ENCODE data around the gene NKAPL. TPM values are rescaled to one million over a fixed set of nuclear protein-coding genes. Genes with fewer than 3 reads are reported as not detected.
A peak's percentile ranks its signal among the peaks of the same experiment; 100 is the strongest.

NKAPL gene
- total and polyA plus RNA-seq, 2 of the 13 experiments (the other 11 are each of a cell fraction or from before 2014, with no cell fraction given) = not detected

DNA sequence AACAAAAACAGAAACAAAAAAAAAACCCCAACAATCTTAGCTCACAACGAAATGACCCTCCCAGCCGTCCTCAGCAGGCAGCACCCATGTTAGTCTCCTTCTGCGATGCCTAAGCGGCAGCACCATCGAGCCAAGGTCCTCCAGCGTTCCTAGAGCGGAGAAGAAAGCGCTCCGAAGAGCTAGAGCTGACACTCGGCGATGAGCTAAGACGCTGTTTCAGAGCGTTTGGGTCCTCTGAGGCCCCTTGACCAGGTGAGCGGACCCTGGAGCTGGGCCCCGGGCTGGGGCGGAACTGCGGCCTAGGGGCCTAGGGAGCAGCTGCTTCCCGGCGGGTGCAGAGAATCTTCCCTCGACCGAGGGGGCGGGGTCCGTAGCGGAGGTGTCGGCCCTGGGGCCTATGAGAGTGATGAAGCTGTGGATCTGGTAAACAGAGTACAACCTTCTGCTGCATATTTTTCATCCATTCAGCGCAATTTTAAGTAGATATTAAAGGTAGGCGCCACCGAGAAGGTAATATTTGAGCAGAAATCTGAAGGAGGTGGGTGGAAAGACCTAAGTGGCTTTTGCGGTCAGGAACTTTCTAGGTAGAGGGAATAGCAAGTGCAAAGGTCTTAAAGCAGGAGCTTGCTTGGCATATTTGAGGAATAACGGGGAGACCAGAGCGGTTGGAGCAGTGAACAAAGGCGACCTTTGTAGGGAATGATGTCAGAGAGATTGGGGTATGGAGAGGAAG lies 8.0 kb downstream of the NKAPL start, which contains the start of gene ZSCAN26 (continued):
- TF ChIP-seq, protein P1, sequence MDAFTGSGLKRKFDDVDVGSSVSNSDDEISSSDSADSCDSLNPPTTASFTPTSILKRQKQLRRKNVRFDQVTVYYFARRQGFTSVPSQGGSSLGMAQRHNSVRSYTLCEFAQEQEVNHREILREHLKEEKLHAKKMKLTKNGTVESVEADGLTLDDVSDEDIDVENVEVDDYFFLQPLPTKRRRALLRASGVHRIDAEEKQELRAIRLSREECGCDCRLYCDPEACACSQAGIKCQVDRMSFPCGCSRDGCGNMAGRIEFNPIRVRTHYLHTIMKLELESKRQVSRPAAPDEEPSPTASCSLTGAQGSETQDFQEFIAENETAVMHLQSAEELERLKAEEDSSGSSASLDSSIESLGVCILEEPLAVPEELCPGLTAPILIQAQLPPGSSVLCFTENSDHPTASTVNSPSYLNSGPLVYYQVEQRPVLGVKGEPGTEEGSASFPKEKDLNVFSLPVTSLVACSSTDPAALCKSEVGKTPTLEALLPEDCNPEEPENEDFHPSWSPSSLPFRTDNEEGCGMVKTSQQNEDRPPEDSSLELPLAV (CRISPR knock-in tag; conservative IDR thresholded peaks at IDR 0.05; ENCODE audit: low read depth) = no peak
- TF ChIP-seq MEIS2 (CRISPR knock-in tag; IDR thresholded peaks at IDR 0.05) (no peak), RBAK (CRISPR knock-in tag; IDR thresholded peaks at IDR 0.05) (peak; percentile 52; the same call in 1 of the 2 replicates), BRD4 (CRISPR knock-in tag; IDR thresholded peaks at IDR 0.05) (peak; percentile 93), NFATC3 (CRISPR knock-in tag; IDR thresholded peaks at IDR 0.05) (peak; percentile 23; the same call in 1 of the 2 replicates), ZNF232 (CRISPR knock-in tag; IDR thresholded peaks at IDR 0.05; ENCODE audit: borderline replicate concordance) (peak; percentile 97), HNRNPUL1 (IDR thresholded peaks at IDR 0.05; ENCODE audit: low read depth, low read length) (no peak), MBNL3 (CRISPR knock-in tag; conservative IDR thresholded peaks at IDR 0.05) (no peak), HOXA5 (CRISPR knock-in tag; IDR thresholded peaks at IDR 0.05) (peak; percentile 96), JARID2 (CRISPR knock-in tag; IDR thresholded peaks at IDR 0.05; ENCODE audit: insufficient replicate concordance) (peak; percentile 71), ATF7 (IDR thresholded peaks at IDR 0.05) (peak; percentile 16; the same call in 1 of the 2 replicates), ATF7 (CRISPR knock-in tag; IDR thresholded peaks at IDR 0.05) (peak; percentile 72; the same call in 1 of the 2 replicates), ZNF33A (CRISPR knock-in tag; IDR thresholded peaks at IDR 0.05; ENCODE audit: borderline replicate concordance) (peak; percentile 95; the same call in 1 of the 2 replicates), ZKSCAN1 (IDR thresholded peaks at IDR 0.05; ENCODE audit: low read length) (no peak), KDM1A (CRISPR knock-in tag; IDR thresholded peaks at IDR 0.05) (no peak; the same call in 1 of the 2 replicates)
- TF ChIP-seq, protein P2, sequence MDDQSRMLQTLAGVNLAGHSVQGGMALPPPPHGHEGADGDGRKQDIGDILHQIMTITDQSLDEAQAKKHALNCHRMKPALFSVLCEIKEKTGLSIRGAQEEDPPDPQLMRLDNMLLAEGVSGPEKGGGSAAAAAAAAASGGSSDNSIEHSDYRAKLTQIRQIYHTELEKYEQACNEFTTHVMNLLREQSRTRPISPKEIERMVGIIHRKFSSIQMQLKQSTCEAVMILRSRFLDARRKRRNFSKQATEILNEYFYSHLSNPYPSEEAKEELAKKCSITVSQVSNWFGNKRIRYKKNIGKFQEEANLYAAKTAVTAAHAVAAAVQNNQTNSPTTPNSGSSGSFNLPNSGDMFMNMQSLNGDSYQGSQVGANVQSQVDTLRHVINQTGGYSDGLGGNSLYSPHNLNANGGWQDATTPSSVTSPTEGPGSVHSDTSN (CRISPR knock-in tag; IDR thresholded peaks at IDR 0.05; ENCODE audit: borderline replicate concordance) = no peak
- TF ChIP-seq, protein P3, sequence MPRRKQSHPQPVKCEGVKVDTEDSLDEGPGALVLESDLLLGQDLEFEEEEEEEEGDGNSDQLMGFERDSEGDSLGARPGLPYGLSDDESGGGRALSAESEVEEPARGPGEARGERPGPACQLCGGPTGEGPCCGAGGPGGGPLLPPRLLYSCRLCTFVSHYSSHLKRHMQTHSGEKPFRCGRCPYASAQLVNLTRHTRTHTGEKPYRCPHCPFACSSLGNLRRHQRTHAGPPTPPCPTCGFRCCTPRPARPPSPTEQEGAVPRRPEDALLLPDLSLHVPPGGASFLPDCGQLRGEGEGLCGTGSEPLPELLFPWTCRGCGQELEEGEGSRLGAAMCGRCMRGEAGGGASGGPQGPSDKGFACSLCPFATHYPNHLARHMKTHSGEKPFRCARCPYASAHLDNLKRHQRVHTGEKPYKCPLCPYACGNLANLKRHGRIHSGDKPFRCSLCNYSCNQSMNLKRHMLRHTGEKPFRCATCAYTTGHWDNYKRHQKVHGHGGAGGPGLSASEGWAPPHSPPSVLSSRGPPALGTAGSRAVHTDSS (CRISPR knock-in tag; conservative IDR thresholded peaks at IDR 0.05) = no peak
- TF ChIP-seq, protein P4, sequence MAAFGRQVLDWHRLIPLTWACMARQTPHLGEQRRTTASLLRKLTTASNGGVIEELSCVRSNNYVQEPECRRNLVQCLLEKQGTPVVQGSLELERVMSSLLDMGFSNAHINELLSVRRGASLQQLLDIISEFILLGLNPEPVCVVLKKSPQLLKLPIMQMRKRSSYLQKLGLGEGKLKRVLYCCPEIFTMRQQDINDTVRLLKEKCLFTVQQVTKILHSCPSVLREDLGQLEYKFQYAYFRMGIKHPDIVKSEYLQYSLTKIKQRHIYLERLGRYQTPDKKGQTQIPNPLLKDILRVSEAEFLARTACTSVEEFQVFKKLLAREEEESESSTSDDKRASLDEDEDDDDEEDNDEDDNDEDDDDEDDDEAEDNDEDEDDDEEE (CRISPR knock-in tag; IDR thresholded peaks at IDR 0.05) = no peak
- TF ChIP-seq, protein P5, sequence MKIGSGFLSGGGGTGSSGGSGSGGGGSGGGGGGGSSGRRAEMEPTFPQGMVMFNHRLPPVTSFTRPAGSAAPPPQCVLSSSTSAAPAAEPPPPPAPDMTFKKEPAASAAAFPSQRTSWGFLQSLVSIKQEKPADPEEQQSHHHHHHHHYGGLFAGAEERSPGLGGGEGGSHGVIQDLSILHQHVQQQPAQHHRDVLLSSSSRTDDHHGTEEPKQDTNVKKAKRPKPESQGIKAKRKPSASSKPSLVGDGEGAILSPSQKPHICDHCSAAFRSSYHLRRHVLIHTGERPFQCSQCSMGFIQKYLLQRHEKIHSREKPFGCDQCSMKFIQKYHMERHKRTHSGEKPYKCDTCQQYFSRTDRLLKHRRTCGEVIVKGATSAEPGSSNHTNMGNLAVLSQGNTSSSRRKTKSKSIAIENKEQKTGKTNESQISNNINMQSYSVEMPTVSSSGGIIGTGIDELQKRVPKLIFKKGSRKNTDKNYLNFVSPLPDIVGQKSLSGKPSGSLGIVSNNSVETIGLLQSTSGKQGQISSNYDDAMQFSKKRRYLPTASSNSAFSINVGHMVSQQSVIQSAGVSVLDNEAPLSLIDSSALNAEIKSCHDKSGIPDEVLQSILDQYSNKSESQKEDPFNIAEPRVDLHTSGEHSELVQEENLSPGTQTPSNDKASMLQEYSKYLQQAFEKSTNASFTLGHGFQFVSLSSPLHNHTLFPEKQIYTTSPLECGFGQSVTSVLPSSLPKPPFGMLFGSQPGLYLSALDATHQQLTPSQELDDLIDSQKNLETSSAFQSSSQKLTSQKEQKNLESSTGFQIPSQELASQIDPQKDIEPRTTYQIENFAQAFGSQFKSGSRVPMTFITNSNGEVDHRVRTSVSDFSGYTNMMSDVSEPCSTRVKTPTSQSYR (CRISPR knock-in tag; IDR thresholded peaks at IDR 0.05; ENCODE audit: borderline replicate concordance) = peak; percentile 41; the same call in 1 of the 2 replicates
- TF ChIP-seq, protein P6, sequence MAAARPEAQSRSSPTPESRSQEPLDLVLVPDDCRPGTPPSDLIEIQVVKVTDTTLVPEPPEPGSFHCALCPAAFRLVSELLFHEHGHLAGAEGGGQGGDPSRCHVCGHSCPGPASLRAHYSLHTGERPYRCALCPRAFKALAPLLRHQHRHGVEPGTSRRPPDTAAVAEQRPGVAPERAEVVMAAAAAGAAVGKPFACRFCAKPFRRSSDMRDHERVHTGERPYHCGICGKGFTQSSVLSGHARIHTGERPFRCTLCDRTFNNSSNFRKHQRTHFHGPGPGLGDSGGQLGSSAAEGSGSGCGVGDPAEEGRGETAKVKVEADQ (CRISPR knock-in tag; IDR thresholded peaks at IDR 0.05; ENCODE audit: borderline replicate concordance) = peak; percentile 63; the same call in 1 of the 2 replicates

All from HepG2 (cell line).